Neutrophil (primary cell): Measurements from ENCODE around the gene COX6A1.

Experiments
- H3K27ac ChIP-seq: fragments of 200-600 bp; sonication (generic); 2 replicates; pipeline ENCODE4 v1.5.1; 2016; ENCODE audit warnings: mild to moderate bottlenecking, moderate library complexity
- H3K27me3 ChIP-seq: fragments of 200-600 bp; sonication (generic); 2 replicates; pipeline ENCODE4 v1.6.0; 2016; ENCODE audit warnings: mild to moderate bottlenecking
- H3K36me3 ChIP-seq: fragments of 200-600 bp; sonication (generic); 2 replicates; pipeline ENCODE4 v1.5.1; 2017
- H3K4me1 ChIP-seq, 2 experiments: fragments of 200-600 bp in 1 of 2; sonication (generic) in 1 of 2; 1 replicate in 1 of 2; 2 replicates in 1 of 2; pipeline versions ENCODE4 v1.5.1 to v1.6.1; 2013 to 2016; ENCODE audit warnings: low read depth in 1 of 2, low read length in 1 of 2, mild to moderate bottlenecking in 1 of 2, moderate library complexity in 1 of 2; ENCODE audit not compliant: control insufficient read depth in 1 of 2, insufficient read depth in 1 of 2
- H3K4me3 ChIP-seq, 2 experiments: fragments of 200-600 bp in 1 of 2; sonication (generic) in 1 of 2; 1 replicate in 1 of 2; 2 replicates in 1 of 2; pipeline ENCODE4 v1.5.1; 2013 to 2016; ENCODE audit warnings: low read depth in 1 of 2, low read length in 1 of 2, mild to moderate bottlenecking in 1 of 2, moderate library complexity in 1 of 2
- H3K9me3 ChIP-seq: fragments of 200-600 bp; sonication (generic); 2 replicates; pipeline ENCODE4 v1.5.1; 2016
- TF ChIP-seq, protein P1 (sequence below): fragments of 200-600 bp; sonication (generic); IDR thresholded peaks from 2 replicates; pipeline ENCODE4 v1.5.1; 2016; ENCODE audit warnings: antibody characterized with exemption

The COX6A1 gene

DNA sequence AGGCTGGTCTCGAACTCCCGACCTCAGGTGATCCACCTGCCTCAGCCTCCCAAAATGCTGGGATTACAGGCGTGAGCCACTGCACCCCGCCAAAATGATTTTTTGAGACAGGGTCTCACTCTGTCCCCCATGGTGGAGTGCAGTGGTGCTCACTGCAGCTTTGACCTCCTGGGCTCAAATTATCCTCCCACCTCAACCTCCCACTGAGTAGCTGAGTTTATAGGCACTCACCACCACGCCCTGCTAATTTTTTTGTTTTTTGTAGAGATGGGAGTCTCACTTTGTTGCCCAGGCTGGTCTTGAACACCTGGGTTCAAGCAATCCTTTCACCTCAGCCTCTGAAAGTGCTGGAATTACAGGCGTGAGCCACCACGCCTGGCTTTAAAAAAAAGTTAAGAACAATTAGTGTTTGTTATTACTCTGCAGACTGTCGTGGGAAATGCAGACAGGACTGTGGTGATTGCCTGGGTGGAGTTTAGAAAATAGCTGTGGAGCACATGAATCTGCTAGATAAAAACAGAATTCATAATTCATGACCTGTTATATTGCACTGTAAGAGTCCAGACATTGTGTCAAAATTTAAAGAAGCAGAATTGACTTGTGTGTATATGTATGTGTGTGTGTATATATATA lies 9.2 kb upstream of the COX6A1 start:
- Histone ChIP-seq H3K4me1 (no peaks in the 10 kb centered on the region), H3K27ac (no peak overlapping the region), H3K36me3 (no peaks in the 10 kb centered on the region), H3K27me3 (peaks cover 41% of the 10 kb centered on the region), H3K9me3 (no peaks in the 10 kb centered on the region), H3K4me3 (no peak overlapping the region)
- TF ChIP-seq, protein P1, sequence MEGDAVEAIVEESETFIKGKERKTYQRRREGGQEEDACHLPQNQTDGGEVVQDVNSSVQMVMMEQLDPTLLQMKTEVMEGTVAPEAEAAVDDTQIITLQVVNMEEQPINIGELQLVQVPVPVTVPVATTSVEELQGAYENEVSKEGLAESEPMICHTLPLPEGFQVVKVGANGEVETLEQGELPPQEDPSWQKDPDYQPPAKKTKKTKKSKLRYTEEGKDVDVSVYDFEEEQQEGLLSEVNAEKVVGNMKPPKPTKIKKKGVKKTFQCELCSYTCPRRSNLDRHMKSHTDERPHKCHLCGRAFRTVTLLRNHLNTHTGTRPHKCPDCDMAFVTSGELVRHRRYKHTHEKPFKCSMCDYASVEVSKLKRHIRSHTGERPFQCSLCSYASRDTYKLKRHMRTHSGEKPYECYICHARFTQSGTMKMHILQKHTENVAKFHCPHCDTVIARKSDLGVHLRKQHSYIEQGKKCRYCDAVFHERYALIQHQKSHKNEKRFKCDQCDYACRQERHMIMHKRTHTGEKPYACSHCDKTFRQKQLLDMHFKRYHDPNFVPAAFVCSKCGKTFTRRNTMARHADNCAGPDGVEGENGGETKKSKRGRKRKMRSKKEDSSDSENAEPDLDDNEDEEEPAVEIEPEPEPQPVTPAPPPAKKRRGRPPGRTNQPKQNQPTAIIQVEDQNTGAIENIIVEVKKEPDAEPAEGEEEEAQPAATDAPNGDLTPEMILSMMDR = no peak

DNA sequence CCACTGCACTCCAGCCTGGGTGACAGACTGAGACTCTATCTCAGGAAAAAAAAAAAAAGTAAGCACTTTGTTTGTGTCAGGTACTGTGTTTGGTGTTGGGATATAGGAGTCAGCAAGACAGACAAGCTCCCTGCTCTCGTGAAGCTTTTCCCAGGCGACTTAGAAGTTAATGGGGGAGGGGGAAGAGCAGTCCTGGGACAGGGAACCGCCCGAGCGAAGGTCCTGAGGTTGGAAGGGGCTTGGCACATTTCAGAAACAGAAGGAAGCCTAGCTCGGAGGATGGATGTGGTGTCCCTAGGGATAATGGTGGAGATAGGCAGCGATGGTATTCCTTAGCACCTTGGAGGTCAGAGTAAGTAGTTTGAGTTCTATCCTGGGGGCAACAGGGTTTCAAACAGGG lies 8.5 kb upstream of the COX6A1 start:
- no peak overlapping the region for H3K27ac ChIP-seq
- H3K4me3 ChIP-seq = no peak overlapping the region
- no peaks in the 10 kb centered on the region for H3K4me1 ChIP-seq
- TF ChIP-seq, protein P1 = no peak
- peaks cover 41% of the 10 kb centered on the region for H3K27me3 ChIP-seq
- no peaks in the 10 kb centered on the region for H3K36me3 ChIP-seq
- no peaks in the 10 kb centered on the region for H3K9me3 ChIP-seq

DNA sequence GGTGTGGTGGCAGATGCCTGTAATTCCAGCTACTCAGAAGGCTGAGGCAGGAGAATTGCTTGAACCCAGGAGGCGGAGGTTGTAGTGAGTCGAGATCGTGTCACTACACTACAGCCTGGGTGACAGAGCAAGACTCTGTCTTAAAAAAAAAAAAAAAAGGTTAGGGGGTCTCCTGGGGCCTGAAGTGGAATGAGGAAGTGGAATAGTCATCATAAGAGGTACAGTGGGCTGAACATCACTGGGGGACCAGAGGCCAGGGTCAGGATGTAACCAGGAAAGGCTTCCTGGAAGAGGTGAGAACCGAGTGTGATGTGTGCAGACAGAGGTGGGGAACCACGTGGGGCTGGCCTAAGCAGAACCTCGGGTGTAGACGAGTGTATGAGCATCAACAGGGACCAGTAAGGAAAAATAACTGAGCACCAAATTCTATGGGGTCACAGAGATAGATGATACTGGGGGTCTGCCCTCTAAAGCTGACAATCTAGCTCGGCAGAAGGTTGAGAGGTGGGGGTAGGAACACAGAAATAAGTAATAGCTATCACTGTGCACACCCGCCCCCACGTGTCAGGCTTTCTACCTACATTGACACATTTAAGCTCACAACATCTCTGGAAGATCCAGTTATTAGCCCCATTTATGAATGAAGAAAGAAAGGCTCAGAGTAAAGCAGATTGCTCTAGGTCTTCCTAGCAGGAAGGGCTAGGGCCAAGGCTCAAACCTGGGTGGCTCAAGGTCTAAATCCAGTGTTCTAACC lies 5.0 kb upstream of the COX6A1 start:
- no peak overlapping the region for H3K4me3 ChIP-seq
- H3K27me3 ChIP-seq = peaks cover 30% of the 10 kb centered on the region
- peaks cover 5 to 8% of the 10 kb centered on the region in 2 experiments for H3K4me1 ChIP-seq
- H3K9me3 ChIP-seq = no peaks in the 10 kb centered on the region
- H3K36me3 ChIP-seq = no peaks in the 10 kb centered on the region
- H3K27ac ChIP-seq = no peak overlapping the region
- TF ChIP-seq, protein P1 = no peak

DNA sequence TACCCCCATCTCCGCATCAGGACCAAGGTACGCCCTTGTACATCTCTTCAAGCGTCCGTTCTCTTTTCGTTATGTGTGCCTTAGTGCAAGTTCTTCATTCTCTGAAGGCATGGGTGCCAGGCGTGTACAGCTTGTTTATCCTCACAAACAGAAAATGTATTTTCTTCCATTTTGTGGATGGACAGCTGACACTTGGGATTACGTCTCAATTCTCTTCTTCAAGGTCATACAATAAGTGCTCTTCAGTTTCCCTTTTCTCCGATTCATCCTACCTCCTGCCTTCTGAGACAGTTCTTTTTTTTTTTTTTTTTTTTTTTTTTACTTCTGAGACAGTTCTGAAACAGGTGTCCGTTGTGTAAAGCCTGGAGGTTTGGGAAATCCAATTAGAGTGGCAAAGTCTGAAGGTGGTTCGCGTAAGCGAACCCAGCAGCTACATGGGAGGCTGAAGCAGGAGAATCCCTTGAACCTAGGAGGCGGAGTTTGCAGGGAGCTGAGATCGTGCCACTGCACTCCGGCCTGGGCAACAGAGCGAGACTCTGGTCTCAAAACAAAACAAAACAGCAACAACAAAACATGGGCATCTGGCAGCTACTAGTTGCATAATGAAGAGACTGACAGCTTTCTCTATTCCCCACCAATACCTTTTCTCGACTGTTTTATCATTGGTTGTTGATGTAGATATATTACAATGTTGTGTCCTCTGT lies 734 bp downstream of the COX6A1 start:
- Histone ChIP-seq H3K27ac (peak overlapping the region; percentile 87), H3K36me3 (peaks cover 43% of the 10 kb centered on the region), H3K9me3 (no peaks in the 10 kb centered on the region), H3K4me1 (peaks cover 25 to 26% of the 10 kb centered on the region in 2 experiments), H3K27me3 (no peaks in the 10 kb centered on the region), H3K4me3 (peak overlapping the region; percentile 70 to 94)
- TF ChIP-seq, protein P1 = no peak

DNA sequence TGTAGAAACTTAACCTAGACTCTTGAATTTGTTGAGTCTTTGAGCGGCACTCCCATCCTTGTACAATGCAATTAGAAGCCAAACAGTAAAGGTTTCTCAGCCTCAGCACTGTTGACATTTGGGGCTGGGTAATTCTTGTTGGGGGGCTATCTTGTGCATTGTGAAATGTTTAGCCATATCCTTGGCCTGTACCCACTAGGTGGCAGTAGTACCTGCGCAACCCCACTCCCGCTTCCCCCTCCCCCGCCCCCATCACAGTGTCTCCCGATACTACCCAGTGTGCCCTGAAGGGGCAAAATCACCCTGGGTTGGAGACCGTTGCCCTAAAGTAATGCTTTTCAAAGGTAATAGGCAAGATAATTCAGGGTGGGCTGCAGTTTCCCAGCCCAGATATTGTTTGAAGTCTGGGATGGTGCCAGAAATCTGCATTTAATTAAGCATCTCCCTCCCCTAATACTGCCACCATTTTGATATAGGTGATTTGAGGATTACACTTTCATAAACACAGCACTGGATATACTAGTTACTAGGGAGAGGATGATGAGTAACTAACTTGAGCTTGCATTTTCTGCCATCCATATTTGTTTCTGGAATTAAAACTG lies 1.8 kb downstream of the COX6A1 start:
- Histone ChIP-seq H3K4me3 (no peak overlapping the region), H3K36me3 (peaks cover 48% of the 10 kb centered on the region)
- TF ChIP-seq, protein P1 = peak; percentile 59

More for the DNA sequence above, 1.8 kb downstream of the COX6A1 start:
- Histone ChIP-seq H3K4me1 (peaks cover 25 to 26% of the 10 kb centered on the region in 2 experiments), H3K9me3 (no peaks in the 10 kb centered on the region), H3K27ac (no peak overlapping the region), H3K27me3 (no peaks in the 10 kb centered on the region)
